Activated CD8-positive, alpha-beta memory T cell treated with anti-CD3 and anti-CD28 coated beads for 48 hours (primary cell): ENCODE measurements around the gene DLK2.

Experiments used
- DNase-seq, 3 experiments: peaks; one replicate each; pipeline ENCODE4 v3.0.0-alpha.2; 2020; ENCODE audit warnings: low read depth in 2 of 3, low spot score in 2 of 3

The DLK2 gene

GRCh38 chr6:43454696-43455530 is 435 bp downstream of the DLK2 start:
- peak in 1 of 3 experiments; percentile 13 for DNase-seq

GRCh38 chr6:43454290-43454695 is 1.1 kb downstream of the DLK2 start:
- peak; percentile 35 to 57 (median 51) for DNase-seq

- DNase-seq, result no peak
These were observed 1.5 kb downstream of the DLK2 start for GRCh38 chr6:43453831-43454230.

- DNase-seq, result no peak
These were observed 2.5 kb downstream of the DLK2 start for GRCh38 chr6:43452896-43453295.

GRCh38 chr6:43451939-43452338 is 3.4 kb downstream of the DLK2 start:
- DNase-seq, result no peak

- no peak for DNase-seq
These were observed 4.0 kb downstream of the DLK2 start for GRCh38 chr6:43451348-43451747.

GRCh38 chr6:43450699-43451131 is 4.6 kb downstream of the DLK2 start:
- no peak for DNase-seq

GRCh38 chr6:43448916-43449315 is 6.4 kb downstream of the DLK2 start:
- DNase-seq, result no peak

GRCh38 chr6:43447604-43448003 is 7.7 kb downstream of the DLK2 start:
- DNase-seq, result no peak

GRCh38 chr6:43445576-43445975 is 9.8 kb downstream of the DLK2 start:
- DNase-seq, result no peak

GRCh38 chr6:43444582-43444981 is 10.8 kb downstream of the DLK2 start:
- no peak for DNase-seq

- DNase-seq, result no peak
These were observed 11.3 kb downstream of the DLK2 start for GRCh38 chr6:43444036-43444435.

GRCh38 chr6:43442935-43443334 is 12.4 kb downstream of the DLK2 start:
- no peak for DNase-seq

- no peak for DNase-seq
These were observed 17.6 kb downstream of the DLK2 start for GRCh38 chr6:43437700-43438099.

GRCh38 chr6:43436577-43437282 is 18.6 kb downstream of the DLK2 start:
- DNase-seq, result no peak

GRCh38 chr6:43435682-43436437 is 19.5 kb downstream of the DLK2 start:
- DNase-seq, result no peak

- DNase-seq, result no peak
These were observed 20.4 kb downstream of the DLK2 start for GRCh38 chr6:43434943-43435342.

- no peak for DNase-seq
These were observed 21.1 kb downstream of the DLK2 start for GRCh38 chr6:43434001-43434840.

- DNase-seq, result no peak
These were observed 22.2 kb downstream of the DLK2 start for GRCh38 chr6:43433148-43433547.

- DNase-seq, result no peak
These were observed 23.1 kb downstream of the DLK2 start for GRCh38 chr6:43432009-43432945.
